ENCODE measurements around the gene SLC25A36.

Gene SLC25A36

GRCh38 chr3:140910860-140911259, 30.8 kb upstream of the SLC25A36 start:
- H3K27ac ChIP-seq (ENCODE audit: low read length) = no peak overlapping the region
- no peak overlapping the region for H3K4me3 ChIP-seq (ENCODE audit: low read length)
- no peak for DNase-seq
- H3K36me3 ChIP-seq (replicated peaks; ENCODE audit: insufficient read depth, low read length) = no peaks in the 10 kb centered on the region
- no peaks in the 10 kb centered on the region for H3K9me2 ChIP-seq (replicated peaks; ENCODE audit: insufficient read depth, low read length)
- no peak overlapping the region for H3K4me2 ChIP-seq (ENCODE audit: low read depth, low read length)
- no peaks in the 10 kb centered on the region for H4K20me1 ChIP-seq (ENCODE audit: insufficient read depth, low read length)
- no peaks in the 10 kb centered on the region for H3K79me2 ChIP-seq (ENCODE audit: low read length)
- H2AFZ ChIP-seq (ENCODE audit: low read length) = no peak overlapping the region
- H3K9me3 ChIP-seq (replicated peaks; ENCODE audit: insufficient read depth, low read length) = no peaks in the 10 kb centered on the region
- TF ChIP-seq EZH2phosphoT487 (IDR thresholded peaks at IDR 0.05; ENCODE audit: low read length) = no peak
- no peaks in the 10 kb centered on the region for H3F3A ChIP-seq (ENCODE audit: insufficient read depth, low read length)
- no peaks in the 10 kb centered on the region for H3K27me3 ChIP-seq (replicated peaks; ENCODE audit: insufficient read depth, low read length)
- H3K4me1 ChIP-seq (ENCODE audit: low read length) = no peaks in the 10 kb centered on the region
- no peak overlapping the region for H3K9ac ChIP-seq (ENCODE audit: low read length)

GRCh38 chr3:140911822-140912221, 29.8 kb upstream of the SLC25A36 start:
- no peak for DNase-seq

GRCh38 chr3:140913728-140914127, 27.9 kb upstream of the SLC25A36 start:
- no peaks in the 10 kb centered on the region for H3K79me2 ChIP-seq (ENCODE audit: low read length)
- H3K4me3 ChIP-seq (ENCODE audit: low read length) = no peak overlapping the region
- H3K9me2 ChIP-seq (replicated peaks; ENCODE audit: insufficient read depth, low read length) = no peaks in the 10 kb centered on the region
- no peaks in the 10 kb centered on the region for H3K9me3 ChIP-seq (replicated peaks; ENCODE audit: insufficient read depth, low read length)
- no peaks in the 10 kb centered on the region for H3K4me1 ChIP-seq (ENCODE audit: low read length)
- no peak overlapping the region for H3K9ac ChIP-seq (ENCODE audit: low read length)
- no peaks in the 10 kb centered on the region for H3K36me3 ChIP-seq (replicated peaks; ENCODE audit: insufficient read depth, low read length)
- no peaks in the 10 kb centered on the region for H3K27me3 ChIP-seq (replicated peaks; ENCODE audit: insufficient read depth, low read length)
- no peak overlapping the region for H2AFZ ChIP-seq (ENCODE audit: low read length)
- DNase-seq = no peak
- no peak for TF ChIP-seq CTCF (IDR thresholded peaks at IDR 0.05; ENCODE audit: low read length)
- TF ChIP-seq EZH2phosphoT487 (IDR thresholded peaks at IDR 0.05; ENCODE audit: low read length) = no peak
- TF ChIP-seq EZH2 (optimal IDR thresholded peaks at IDR 0.05; ENCODE audit: low read depth, low read length) = no peak
- no peaks in the 10 kb centered on the region for H3F3A ChIP-seq (ENCODE audit: insufficient read depth, low read length)
- no peak overlapping the region for H3K4me2 ChIP-seq (ENCODE audit: low read depth, low read length)
- H4K20me1 ChIP-seq (ENCODE audit: insufficient read depth, low read length) = no peaks in the 10 kb centered on the region
- H3K27ac ChIP-seq (ENCODE audit: low read length) = no peak overlapping the region

More at GRCh38 chr3:140911822-140912221, 29.8 kb upstream of the SLC25A36 start:
- Histone ChIP-seq H3K79me2 (ENCODE audit: low read length) (no peaks in the 10 kb centered on the region), H3K4me2 (ENCODE audit: low read depth, low read length) (no peak overlapping the region), H3K27ac (ENCODE audit: low read length) (no peak overlapping the region), H3K27me3 (replicated peaks; ENCODE audit: insufficient read depth, low read length) (no peaks in the 10 kb centered on the region), H4K20me1 (ENCODE audit: insufficient read depth, low read length) (no peaks in the 10 kb centered on the region), H3K9me2 (replicated peaks; ENCODE audit: insufficient read depth, low read length) (no peaks in the 10 kb centered on the region), H3K4me1 (ENCODE audit: low read length) (no peaks in the 10 kb centered on the region), H3F3A (ENCODE audit: insufficient read depth, low read length) (no peaks in the 10 kb centered on the region), H3K36me3 (replicated peaks; ENCODE audit: insufficient read depth, low read length) (no peaks in the 10 kb centered on the region), H3K9me3 (replicated peaks; ENCODE audit: insufficient read depth, low read length) (no peaks in the 10 kb centered on the region), H3K9ac (ENCODE audit: low read length) (no peak overlapping the region), H3K4me3 (ENCODE audit: low read length) (no peak overlapping the region), H2AFZ (ENCODE audit: low read length) (no peak overlapping the region)
- no peak for TF ChIP-seq CTCF (IDR thresholded peaks at IDR 0.05; ENCODE audit: low read length)
- no peak for TF ChIP-seq EZH2phosphoT487 (IDR thresholded peaks at IDR 0.05; ENCODE audit: low read length)
- no peak for TF ChIP-seq EZH2 (optimal IDR thresholded peaks at IDR 0.05; ENCODE audit: low read depth, low read length)

- Histone ChIP-seq H3K9ac (ENCODE audit: low read length) (no peak overlapping the region), H3K9me2 (replicated peaks; ENCODE audit: insufficient read depth, low read length) (no peaks in the 10 kb centered on the region), H3F3A (ENCODE audit: insufficient read depth, low read length) (no peaks in the 10 kb centered on the region), H3K36me3 (replicated peaks; ENCODE audit: insufficient read depth, low read length) (no peaks in the 10 kb centered on the region), H3K4me1 (ENCODE audit: low read length) (no peaks in the 10 kb centered on the region), H2AFZ (ENCODE audit: low read length) (no peak overlapping the region), H3K79me2 (ENCODE audit: low read length) (no peaks in the 10 kb centered on the region), H3K4me2 (ENCODE audit: low read depth, low read length) (no peak overlapping the region), H4K20me1 (ENCODE audit: insufficient read depth, low read length) (no peaks in the 10 kb centered on the region), H3K27ac (ENCODE audit: low read length) (no peak overlapping the region), H3K9me3 (replicated peaks; ENCODE audit: insufficient read depth, low read length) (no peaks in the 10 kb centered on the region), H3K27me3 (replicated peaks; ENCODE audit: insufficient read depth, low read length) (no peaks in the 10 kb centered on the region), H3K4me3 (ENCODE audit: low read length) (no peak overlapping the region)
- no peak for TF ChIP-seq CTCF (IDR thresholded peaks at IDR 0.05; ENCODE audit: low read length)
- no peak for DNase-seq
Observed at GRCh38 chr3:140914384-140914945, 27.2 kb upstream of the SLC25A36 start.
